Uterus (tissue), 4 donors: ENCODE results near the gene SLIT3. TPM values are rescaled to one million over a fixed set of nuclear protein-coding genes. Genes with fewer than 3 reads are reported as not detected.

Source experiments
- DNase-seq, 2 donors: peaks; one replicate each; pipeline ENCODE4 v3.0.0-alpha.2; 2019 to 2020
- H3K27ac ChIP-seq, 2 donors: fragments of 200-600 bp; sonication (generic); 1 replicate in 1 of 2; 2 replicates in 1 of 2; pipeline ENCODE4 v1.5.1; 2016 to 2018
- H3K27me3 ChIP-seq, 2 donors: fragments of 200-600 bp; sonication (generic); one replicate each; pipeline ENCODE4 v1.5.1; 2018 to 2019; ENCODE audit warnings: control low read depth in 1 of 2
- H3K36me3 ChIP-seq, 2 donors: fragments of 200-600 bp; sonication (generic); one replicate each; pipeline ENCODE4 v1.5.1; 2019; ENCODE audit warnings: control low read depth in 1 of 2
- H3K4me1 ChIP-seq, 2 donors: fragments of 200-600 bp; sonication (generic); one replicate each; pipeline ENCODE4 v1.5.1; 2018 to 2019; ENCODE audit warnings: control low read depth in 1 of 2
- H3K4me3 ChIP-seq, 2 donors: fragments of 200-600 bp; sonication (generic); 1 replicate in 1 of 2; 2 replicates in 1 of 2; pipeline ENCODE4 v1.5.1; 2018 to 2019; ENCODE audit warnings: mild to moderate bottlenecking in 1 of 2
- H3K9me3 ChIP-seq, 2 donors: fragments of 200-600 bp; sonication (generic); one replicate each; pipeline ENCODE4 v1.5.1; 2019; ENCODE audit warnings: control low read depth in 1 of 2
- CTCF ChIP-seq, 4 experiments: fragments of 200-600 bp in 2 of 4; fragments of 450-650 bp in 2 of 4; sonication (generic) in 2 of 4; IDR thresholded peaks; one replicate each; pipeline ENCODE4 v1.5.1; 2016 to 2019; ENCODE audit warnings: antibody characterized with exemption in 4 of 4, mild to moderate bottlenecking in 2 of 4, moderate library complexity in 1 of 4
- POLR2A ChIP-seq, 2 donors: fragments of 450-650 bp; IDR thresholded peaks; one replicate each; pipeline ENCODE4 v1.6.1; 2016; ENCODE audit warnings: antibody characterized with exemption in 2 of 2, mild to moderate bottlenecking in 1 of 2, moderate library complexity in 1 of 2
- intact Hi-C: fragments of 100-400 bp; cut with DNase I; formaldehyde crosslinking; loops from one replicate; pipeline ENCODE4 v1.15.1; 2023; ENCODE audit warnings: low total_unique reads
- total RNA-seq, 4 donors: library from RNA; depleted of rRNA in 3 of 4; stranded (reverse); fragments of >200 nt in 3 of 4; gene quantifications; one replicate each; pipeline versions ENCODE4 v1.1.0 to v1.2.4, GENCODE V29; 2014 to 2023
- donor health status: DM: yes; HTN: yes; CAD: no.

The SLIT3 gene
- total RNA-seq, 4 donors from 2014 or later, result 9.4 to 62.2 (median 28.1) TPM

DNA sequence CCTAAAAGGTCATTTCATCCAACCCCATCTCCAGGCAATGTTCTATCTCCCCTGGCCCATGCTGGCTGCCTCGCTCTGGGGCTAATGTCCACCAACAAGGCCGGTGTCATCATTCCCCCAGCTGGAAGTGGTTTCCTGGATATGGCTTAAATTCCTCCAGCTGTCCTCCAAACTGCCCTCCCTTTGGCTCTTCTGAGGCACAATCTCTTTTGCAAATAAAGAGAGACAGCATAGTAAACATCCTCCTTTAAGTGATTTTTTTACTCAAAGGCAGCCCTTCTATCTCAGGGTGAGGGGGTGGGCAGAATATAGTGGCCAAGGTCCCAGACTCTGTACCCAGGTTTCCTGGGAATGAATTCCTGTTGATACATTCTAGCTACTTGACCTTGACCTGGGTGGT is 604.3 kb downstream of the SLIT3 start:
- H3K4me3 ChIP-seq, result no peak overlapping the region
- H3K4me1 ChIP-seq, result peaks cover 0 to 4% of the 10 kb centered on the region in 2 donors
- no peak overlapping the region for H3K27ac ChIP-seq
- H3K9me3 ChIP-seq, result no peaks in the 10 kb centered on the region
- TF ChIP-seq POLR2A (IDR thresholded peaks at IDR 0.05), result no peak
- no peaks in the 10 kb centered on the region for H3K27me3 ChIP-seq
- intact Hi-C loops, result no loop called here
- no peak for DNase-seq
- H3K36me3 ChIP-seq, result no peaks in the 10 kb centered on the region

- Histone ChIP-seq H3K9me3 (no peaks in the 10 kb centered on the region), H3K4me1 (peaks cover 0 to 4% of the 10 kb centered on the region in 2 donors), H3K27me3 (no peaks in the 10 kb centered on the region), H3K27ac (no peak overlapping the region), H3K4me3 (no peak overlapping the region), H3K36me3 (no peaks in the 10 kb centered on the region)
- TF ChIP-seq POLR2A (IDR thresholded peaks at IDR 0.05) (no peak), CTCF (IDR thresholded peaks at IDR 0.05) (no peak)
- DNase-seq, result no peak
- intact Hi-C loops, result no loop called here
Measured at GRCh38 chr5:168695301-168695835, 605.6 kb downstream of the SLIT3 start.

DNA sequence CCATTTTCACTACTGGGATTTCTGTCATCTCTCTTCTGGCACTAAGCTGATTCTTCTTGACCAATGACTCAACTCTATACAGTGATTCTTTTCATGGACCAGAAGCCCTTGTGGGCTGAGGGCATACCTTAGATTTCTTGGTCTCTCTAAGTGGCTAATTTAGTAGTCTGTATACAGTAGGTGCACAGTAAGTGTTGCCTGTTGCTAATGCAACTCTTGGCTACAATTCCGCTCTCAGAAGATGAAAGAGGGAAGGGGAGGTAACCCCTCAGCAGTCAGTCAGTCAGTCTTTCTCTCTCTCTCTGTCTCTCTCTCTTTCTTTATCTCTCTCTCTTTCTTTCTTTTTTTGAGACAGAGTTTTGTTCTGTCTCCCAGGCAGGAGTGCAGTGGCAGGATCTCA is 606.6 kb downstream of the SLIT3 start:
- H3K4me1 ChIP-seq, result peaks cover 0 to 4% of the 10 kb centered on the region in 2 donors
- no peaks in the 10 kb centered on the region for H3K27me3 ChIP-seq
- intact Hi-C loops, result no loop called here
- H3K36me3 ChIP-seq, result no peaks in the 10 kb centered on the region
- H3K27ac ChIP-seq, result no peak overlapping the region
- DNase-seq, result no peak
- TF ChIP-seq CTCF (IDR thresholded peaks at IDR 0.05) (no peak), POLR2A (IDR thresholded peaks at IDR 0.05) (no peak)
- no peaks in the 10 kb centered on the region for H3K9me3 ChIP-seq
- no peak overlapping the region for H3K4me3 ChIP-seq

DNA sequence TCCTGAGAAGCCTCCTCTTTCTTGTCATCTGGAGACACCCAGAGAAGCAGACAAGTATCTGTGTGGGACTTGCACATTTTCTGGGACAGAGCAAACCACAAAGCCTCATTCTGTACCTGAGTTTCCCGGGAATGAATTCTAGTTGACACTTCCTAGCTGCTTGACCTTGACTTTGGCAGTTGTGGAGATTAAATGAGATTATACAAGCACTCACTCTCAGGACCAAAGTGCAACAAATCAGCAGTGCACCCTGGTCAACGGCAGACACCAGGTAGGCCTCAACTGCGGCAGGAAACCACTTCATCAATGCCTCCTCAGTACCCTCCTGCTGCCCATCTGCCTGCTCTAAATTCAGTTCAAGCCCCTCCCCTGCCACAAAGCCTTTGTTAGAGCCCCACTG is 607.1 kb downstream of the SLIT3 start:
- peaks cover 0 to 4% of the 10 kb centered on the region in 2 donors for H3K4me1 ChIP-seq
- intact Hi-C loops, result no loop called here

GRCh38 chr5:168693297-168693696 is 607.6 kb downstream of the SLIT3 start:
- intact Hi-C loops, result no loop called here
- H3K9me3 ChIP-seq, result no peaks in the 10 kb centered on the region
- H3K27ac ChIP-seq, result no peak overlapping the region
- H3K27me3 ChIP-seq, result no peaks in the 10 kb centered on the region
- no peaks in the 10 kb centered on the region for H3K36me3 ChIP-seq
- no peak for TF ChIP-seq POLR2A (IDR thresholded peaks at IDR 0.05)
- TF ChIP-seq CTCF (IDR thresholded peaks at IDR 0.05), result no peak
- H3K4me1 ChIP-seq, result peaks cover 0 to 4% of the 10 kb centered on the region in 2 donors
- H3K4me3 ChIP-seq, result no peak overlapping the region
- DNase-seq, result no peak

More for the DNA sequence above, 607.1 kb downstream of the SLIT3 start:
- no peak for DNase-seq
- Histone ChIP-seq H3K27ac (no peak overlapping the region), H3K36me3 (no peaks in the 10 kb centered on the region), H3K4me3 (no peak overlapping the region), H3K9me3 (no peaks in the 10 kb centered on the region), H3K27me3 (no peaks in the 10 kb centered on the region)
- TF ChIP-seq POLR2A (IDR thresholded peaks at IDR 0.05), result no peak
- no peak for TF ChIP-seq CTCF (IDR thresholded peaks at IDR 0.05)

- Histone ChIP-seq H3K4me3 (no peak overlapping the region), H3K36me3 (no peaks in the 10 kb centered on the region), H3K9me3 (no peaks in the 10 kb centered on the region), H3K4me1 (no peaks in the 10 kb centered on the region), H3K27me3 (no peaks in the 10 kb centered on the region), H3K27ac (no peak overlapping the region)
- intact Hi-C loops, result no loop called here
- DNase-seq, result no peak
- TF ChIP-seq CTCF (IDR thresholded peaks at IDR 0.05) (no peak), POLR2A (IDR thresholded peaks at IDR 0.05) (no peak)
Measured at GRCh38 chr5:168691891-168692290, 609.0 kb downstream of the SLIT3 start.
